ENCODE results near the gene COL15A1.

Gene COL15A1

GRCh38 chr9:98977246-98977714 lies 33.6 kb downstream of the COL15A1 start:
- TF ChIP-seq EZH2phosphoT487 (IDR thresholded peaks at IDR 0.05; ENCODE audit: borderline replicate concordance) (no peak), CTCF (conservative IDR thresholded peaks at IDR 0.05; ENCODE audit: low read length) (no peak)
- Histone ChIP-seq H3K4me3 (ENCODE audit: low read length, poor library complexity, severe bottlenecking) (no peak overlapping the region), H3K79me2 (ENCODE audit: insufficient read depth, low read length) (no peaks in the 10 kb centered on the region), H3K9ac (ENCODE audit: low read depth, low read length, poor library complexity, severe bottlenecking) (no peak overlapping the region), H2AFZ (ENCODE audit: low read length) (no peak overlapping the region), H3F3A (ENCODE audit: low read depth) (no peaks in the 10 kb centered on the region), H3K9me3 (ENCODE audit: insufficient read depth, low read depth, low read length) (no peaks in the 10 kb centered on the region), H3K36me3 (ENCODE audit: insufficient read depth, low read length) (no peaks in the 10 kb centered on the region), H3K4me2 (ENCODE audit: low read depth, low read length, poor library complexity, severe bottlenecking) (no peak overlapping the region), H4K20me1 (ENCODE audit: insufficient read depth, low read length, poor library complexity, severe bottlenecking) (no peaks in the 10 kb centered on the region), H3K9me2 (replicated peaks; ENCODE audit: low read depth, low read length) (no peaks in the 10 kb centered on the region), H3K4me1 (ENCODE audit: insufficient read depth, low read length, poor library complexity, severe bottlenecking) (no peaks in the 10 kb centered on the region), H3K27me3 (ENCODE audit: insufficient read depth, low read length, poor library complexity, severe bottlenecking) (no peaks in the 10 kb centered on the region)

DNA sequence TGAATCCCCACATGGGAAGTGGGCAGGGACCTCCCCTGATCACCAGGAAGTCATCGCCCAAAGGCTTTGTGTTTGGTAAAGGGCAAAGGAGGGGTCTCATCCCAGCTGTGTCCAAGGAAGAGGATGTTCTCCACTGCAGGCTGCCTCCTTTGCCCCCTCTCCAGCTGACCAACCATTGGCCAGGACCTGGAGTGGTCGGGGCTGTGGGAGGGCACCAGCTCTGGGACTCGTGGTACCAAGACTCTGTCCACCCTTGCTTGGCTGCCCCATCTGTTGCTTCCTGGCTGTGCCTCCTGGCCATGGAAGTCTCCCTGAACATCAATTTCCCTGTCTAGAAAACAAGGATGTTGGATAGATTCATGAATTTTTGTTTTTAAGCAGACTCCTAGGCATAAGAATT lies 34.1 kb downstream of the COL15A1 start:
- H3K79me2 ChIP-seq (ENCODE audit: insufficient read depth, low read length): no peaks in the 10 kb centered on the region
- no peaks in the 10 kb centered on the region for H4K20me1 ChIP-seq (ENCODE audit: insufficient read depth, low read length, poor library complexity, severe bottlenecking)
- no peaks in the 10 kb centered on the region for H3K4me1 ChIP-seq (ENCODE audit: insufficient read depth, low read length, poor library complexity, severe bottlenecking)
- no peak overlapping the region for H3K4me2 ChIP-seq (ENCODE audit: low read depth, low read length, poor library complexity, severe bottlenecking)
- H3K9ac ChIP-seq (ENCODE audit: low read depth, low read length, poor library complexity, severe bottlenecking): no peak overlapping the region
- TF ChIP-seq EZH2phosphoT487 (IDR thresholded peaks at IDR 0.05; ENCODE audit: borderline replicate concordance) (no peak), CTCF (conservative IDR thresholded peaks at IDR 0.05; ENCODE audit: low read length) (no peak)
- H3K36me3 ChIP-seq (ENCODE audit: insufficient read depth, low read length): no peaks in the 10 kb centered on the region
- H3K9me2 ChIP-seq (replicated peaks; ENCODE audit: low read depth, low read length): no peaks in the 10 kb centered on the region
- H3K9me3 ChIP-seq (ENCODE audit: insufficient read depth, low read depth, low read length): no peaks in the 10 kb centered on the region
- no peaks in the 10 kb centered on the region for H3F3A ChIP-seq (ENCODE audit: low read depth)
- no peak overlapping the region for H2AFZ ChIP-seq (ENCODE audit: low read length)
- H3K27me3 ChIP-seq (ENCODE audit: insufficient read depth, low read length, poor library complexity, severe bottlenecking): no peaks in the 10 kb centered on the region
- H3K4me3 ChIP-seq (ENCODE audit: low read length, poor library complexity, severe bottlenecking): no peak overlapping the region

DNA sequence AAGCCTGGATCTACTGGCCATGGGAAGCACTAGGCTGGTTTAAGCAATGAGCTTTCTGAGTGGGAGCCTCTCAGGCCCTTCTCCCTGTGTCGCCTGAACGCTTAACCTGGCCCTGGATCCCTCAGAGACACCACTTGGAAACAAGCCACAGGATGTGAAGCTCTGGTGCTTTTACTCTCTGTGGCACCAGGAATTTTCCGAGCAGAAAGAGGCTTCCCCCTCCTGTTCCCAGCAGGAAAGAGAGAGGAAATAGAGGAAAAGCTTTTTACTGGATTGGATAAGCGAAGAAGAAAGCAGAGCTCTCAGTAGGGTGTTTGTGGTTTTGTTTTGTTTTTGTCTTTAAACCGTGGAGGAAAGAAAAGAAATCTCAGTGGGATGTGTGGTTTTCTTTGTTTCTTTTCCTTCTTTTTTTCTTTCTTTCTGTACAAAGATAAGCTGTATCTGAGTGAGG lies 34.5 kb downstream of the COL15A1 start:
- H3K4me1 ChIP-seq (ENCODE audit: insufficient read depth, low read length, poor library complexity, severe bottlenecking): no peaks in the 10 kb centered on the region
- H3K36me3 ChIP-seq (ENCODE audit: insufficient read depth, low read length): no peaks in the 10 kb centered on the region
- no peaks in the 10 kb centered on the region for H3K27me3 ChIP-seq (ENCODE audit: insufficient read depth, low read length, poor library complexity, severe bottlenecking)
- no peak overlapping the region for H3K4me3 ChIP-seq (ENCODE audit: low read length, poor library complexity, severe bottlenecking)
- no peak overlapping the region for H3K4me2 ChIP-seq (ENCODE audit: low read depth, low read length, poor library complexity, severe bottlenecking)
- H3F3A ChIP-seq (ENCODE audit: low read depth): no peaks in the 10 kb centered on the region
- no peaks in the 10 kb centered on the region for H3K79me2 ChIP-seq (ENCODE audit: insufficient read depth, low read length)
- H4K20me1 ChIP-seq (ENCODE audit: insufficient read depth, low read length, poor library complexity, severe bottlenecking): no peaks in the 10 kb centered on the region
- no peaks in the 10 kb centered on the region for H3K9me2 ChIP-seq (replicated peaks; ENCODE audit: low read depth, low read length)
- no peak overlapping the region for H2AFZ ChIP-seq (ENCODE audit: low read length)
- TF ChIP-seq EZH2phosphoT487 (IDR thresholded peaks at IDR 0.05; ENCODE audit: borderline replicate concordance): no peak
- no peak for TF ChIP-seq CTCF (conservative IDR thresholded peaks at IDR 0.05; ENCODE audit: low read length)
- H3K9me3 ChIP-seq (ENCODE audit: insufficient read depth, low read depth, low read length): no peaks in the 10 kb centered on the region
- H3K9ac ChIP-seq (ENCODE audit: low read depth, low read length, poor library complexity, severe bottlenecking): no peak overlapping the region
